Mesenchymal stem cell (in vitro differentiated cells and primary cell): ENCODE data around the gene TARP.

Experiments used
- DNase-seq: peaks from one replicate; pipeline ENCODE4 v3.0.0-alpha.2; 2013
- H2AFZ ChIP-seq: one replicate; pipeline ENCODE4 v1.6.1; 2013; ENCODE audit warnings: low read depth, mild to moderate bottlenecking, control low read depth, inconsistent platforms, low read length, moderate library complexity
- H2AK5ac ChIP-seq: 2 replicates; pipeline ENCODE4 v1.6.1; 2013; ENCODE audit warnings: low read length, moderate library complexity, mild to moderate bottlenecking, inconsistent platforms; ENCODE audit not compliant: severe bottlenecking
- H2BK120ac ChIP-seq: one replicate; pipeline ENCODE4 v1.6.1; 2013; ENCODE audit warnings: low read depth, mild to moderate bottlenecking, inconsistent platforms, low read length, moderate library complexity
- H2BK12ac ChIP-seq, 2 experiments: one replicate each; pipeline ENCODE4 v1.6.1; 2013; ENCODE audit warnings: inconsistent platforms in 2 of 2, low read length in 2 of 2, mild to moderate bottlenecking in 2 of 2, moderate library complexity in 2 of 2, control low read depth in 1 of 2
- H2BK15ac ChIP-seq: one replicate; pipeline ENCODE4 v1.6.1; 2013; ENCODE audit warnings: mild to moderate bottlenecking, low read depth, inconsistent platforms; ENCODE audit not compliant: poor library complexity, severe bottlenecking
- H2BK5ac ChIP-seq: 2 replicates; pipeline ENCODE4 v1.6.1; 2013; ENCODE audit warnings: low read depth, mild to moderate bottlenecking, low read length, control low read depth, inconsistent platforms; ENCODE audit not compliant: poor library complexity, severe bottlenecking
- H3K14ac ChIP-seq, 2 experiments: one replicate each; pipeline ENCODE4 v1.6.1; 2013; ENCODE audit warnings: inconsistent platforms in 2 of 2, low read length in 2 of 2, control low read depth in 1 of 2, mild to moderate bottlenecking in 1 of 2, moderate library complexity in 1 of 2
- H3K18ac ChIP-seq, 2 experiments: one replicate each; pipeline ENCODE4 v1.6.1; 2013; ENCODE audit warnings: inconsistent platforms in 2 of 2, low read length in 2 of 2, control low read depth in 1 of 2, low read depth in 1 of 2, mild to moderate bottlenecking in 1 of 2
- H3K23ac ChIP-seq, 2 experiments: one replicate each; pipeline ENCODE4 v1.6.1; 2013; ENCODE audit warnings: inconsistent platforms in 2 of 2, low read length in 2 of 2, mild to moderate bottlenecking in 2 of 2, moderate library complexity in 2 of 2, control low read depth in 1 of 2
- H3K27ac ChIP-seq: 2 replicates; pipeline ENCODE4 v1.5.1; 2013; ENCODE audit warnings: mild to moderate bottlenecking, moderate library complexity, low read length, control low read depth, inconsistent platforms; ENCODE audit not compliant: poor library complexity, severe bottlenecking
- H3K27me3 ChIP-seq, 2 experiments: 2 replicates each; pipeline versions ENCODE4 v1.6.1 to v1.7.0; 2013; ENCODE audit warnings: low read length in 2 of 2, mild to moderate bottlenecking in 2 of 2, moderate library complexity in 2 of 2, control low read depth in 1 of 2, inconsistent platforms in 1 of 2; ENCODE audit not compliant: control insufficient read depth in 1 of 2, insufficient read depth in 1 of 2
- H3K36me3 ChIP-seq, 2 experiments: 2 replicates each; pipeline versions ENCODE4 v1.6.1 to v1.7.0; 2013; ENCODE audit warnings: low read length in 2 of 2, control low read depth in 1 of 2, inconsistent platforms in 1 of 2, low read depth in 1 of 2, mild to moderate bottlenecking in 1 of 2; ENCODE audit not compliant: insufficient read depth in 2 of 2, control insufficient read depth in 1 of 2
- H3K4ac ChIP-seq, 2 experiments: one replicate each; pipeline ENCODE4 v1.6.1; 2013; ENCODE audit warnings: inconsistent platforms in 2 of 2, low read length in 2 of 2, mild to moderate bottlenecking in 2 of 2, moderate library complexity in 2 of 2, control low read depth in 1 of 2, low read depth in 1 of 2
- H3K4me1 ChIP-seq: 2 replicates; pipeline ENCODE4 v1.6.1; 2013; ENCODE audit warnings: low read depth, low read length, control low read depth; ENCODE audit not compliant: control insufficient read depth, insufficient read depth
- H3K4me2 ChIP-seq: 2 replicates; pipeline ENCODE4 v1.6.1; 2013; ENCODE audit warnings: low read length, mild to moderate bottlenecking, inconsistent platforms; ENCODE audit not compliant: poor library complexity, severe bottlenecking
- H3K4me3 ChIP-seq, 2 experiments: 2 replicates each; pipeline versions ENCODE4 v1.5.1 to v1.7.0; 2013; ENCODE audit warnings: low read length in 2 of 2, mild to moderate bottlenecking in 2 of 2, control low read depth in 1 of 2, low read depth in 1 of 2; ENCODE audit not compliant: insufficient read depth in 1 of 2
- H3K79me1 ChIP-seq: replicated peaks from 2 replicates; pipeline ENCODE4 v1.6.1; 2013; ENCODE audit warnings: mild to moderate bottlenecking, control low read depth, low read length, inconsistent platforms; ENCODE audit not compliant: poor library complexity, severe bottlenecking
- H3K9ac ChIP-seq: 2 replicates; pipeline ENCODE4 v1.7.0; 2013; ENCODE audit warnings: mild to moderate bottlenecking, low read length, moderate library complexity
- H3K9me3 ChIP-seq: 2 replicates; pipeline ENCODE4 v1.7.0; 2013; ENCODE audit warnings: mild to moderate bottlenecking, low read length; ENCODE audit not compliant: control insufficient read depth
- H4K8ac ChIP-seq: one replicate; pipeline ENCODE4 v1.6.1; 2013; ENCODE audit warnings: inconsistent platforms, mild to moderate bottlenecking, low read length, moderate library complexity
- H4K91ac ChIP-seq: one replicate; pipeline ENCODE4 v1.6.1; 2013; ENCODE audit warnings: mild to moderate bottlenecking, low read length, inconsistent platforms
- WGBS: methylation state at CpG from one replicate; pipeline ENCODE4 v1.1.7; 2013; ENCODE audit warnings: mixed read lengths; 5-methylcytosine and 5-hydroxymethylcytosine counted together

The TARP gene

GRCh38 chr7:38220452-38220851 lies 53.0 kb downstream of the TARP start:
- Histone ChIP-seq H3K36me3 (peaks cover 21 to 80% of the 10 kb centered on the region in 2 experiments), H3K4me3 (no peak overlapping the region), H2BK120ac (no peak overlapping the region), H2BK12ac (no peak overlapping the region), H3K27me3 (no peaks in the 10 kb centered on the region), H3K9ac (no peak overlapping the region), H3K27ac (no peak overlapping the region), H3K9me3 (no peaks in the 10 kb centered on the region), H4K91ac (no peak overlapping the region), H3K14ac (no peak overlapping the region), H3K79me1 (peaks cover 25% of the 10 kb centered on the region), H3K23ac (no peak overlapping the region), H2AK5ac (no peak overlapping the region), H3K4ac (no peak overlapping the region), H3K4me1 (peaks cover 3% of the 10 kb centered on the region), H2BK5ac (no peak overlapping the region), H2BK15ac (no peak overlapping the region), H3K4me2 (no peak overlapping the region), H2AFZ (no peak overlapping the region), H4K8ac (no peak overlapping the region), H3K18ac (no peak overlapping the region)
- DNase-seq: no peak
- WGBS: 100% methylated on average over 2 of the region's 3 CpGs

GRCh38 chr7:38217672-38218071 lies 55.8 kb downstream of the TARP start:
- no CpG with 5 or more reads among the region's 2 CpGs for WGBS
- H3K27me3 ChIP-seq: no peaks in the 10 kb centered on the region
- H4K8ac ChIP-seq: no peak overlapping the region
- no peak overlapping the region for H4K91ac ChIP-seq
- no peak for DNase-seq
- H3K4me3 ChIP-seq: no peak overlapping the region
- no peak overlapping the region for H3K23ac ChIP-seq
- H2BK12ac ChIP-seq: no peak overlapping the region
- no peaks in the 10 kb centered on the region for H3K9me3 ChIP-seq
- H2BK120ac ChIP-seq: no peak overlapping the region
- no peak overlapping the region for H3K14ac ChIP-seq
- H2BK5ac ChIP-seq: no peak overlapping the region
- H3K18ac ChIP-seq: no peak overlapping the region
- peaks cover 6% of the 10 kb centered on the region for H3K4me1 ChIP-seq
- no peak overlapping the region for H2AFZ ChIP-seq
- H2AK5ac ChIP-seq: no peak overlapping the region
- H2BK15ac ChIP-seq: no peak overlapping the region
- no peak overlapping the region for H3K4me2 ChIP-seq
- no peak overlapping the region for H3K4ac ChIP-seq
- no peak overlapping the region for H3K9ac ChIP-seq
- no peak overlapping the region for H3K27ac ChIP-seq
- H3K36me3 ChIP-seq: peaks cover 19 to 71% of the 10 kb centered on the region in 2 experiments
- peaks cover 17% of the 10 kb centered on the region for H3K79me1 ChIP-seq

- peak overlapping the region; percentile 51 for H3K9ac ChIP-seq
- H3K18ac ChIP-seq: no peak overlapping the region
- peak; percentile 89 for DNase-seq
- no peaks in the 10 kb centered on the region for H3K9me3 ChIP-seq
- no peak overlapping the region for H3K4ac ChIP-seq
- H2BK12ac ChIP-seq: no peak overlapping the region
- peak overlapping the region; percentile 85 for H2AK5ac ChIP-seq
- peaks cover 24% of the 10 kb centered on the region for H3K79me1 ChIP-seq
- no peak overlapping the region for H4K91ac ChIP-seq
- H3K14ac ChIP-seq: no peak overlapping the region
- H3K4me3 ChIP-seq: no peak overlapping the region
- no peaks in the 10 kb centered on the region for H3K27me3 ChIP-seq
- H3K36me3 ChIP-seq: peaks cover 16 to 65% of the 10 kb centered on the region in 2 experiments
- H2AFZ ChIP-seq: no peak overlapping the region
- H2BK5ac ChIP-seq: no peak overlapping the region
- H2BK15ac ChIP-seq: no peak overlapping the region
- H3K23ac ChIP-seq: no peak overlapping the region
- H3K4me1 ChIP-seq: peaks cover 8% of the 10 kb centered on the region
- H2BK120ac ChIP-seq: no peak overlapping the region
- 4% methylated on average over 5 of the region's 5 CpGs for WGBS
- no peak overlapping the region for H3K4me2 ChIP-seq
- H4K8ac ChIP-seq: no peak overlapping the region
- peak overlapping the region; percentile 94 for H3K27ac ChIP-seq
Observed at GRCh38 chr7:38215735-38216670, 57.4 kb downstream of the TARP start.

GRCh38 chr7:38215115-38215514 lies 58.3 kb downstream of the TARP start:
- Histone ChIP-seq H3K14ac (no peak overlapping the region), H3K27me3 (no peaks in the 10 kb centered on the region), H3K18ac (no peak overlapping the region), H3K4ac (no peak overlapping the region), H4K91ac (no peak overlapping the region), H3K36me3 (peaks cover 16 to 63% of the 10 kb centered on the region in 2 experiments), H2BK120ac (no peak overlapping the region), H2BK15ac (no peak overlapping the region), H3K9me3 (no peaks in the 10 kb centered on the region), H3K4me3 (no peak overlapping the region), H3K4me2 (peak overlapping the region; percentile 38), H3K9ac (peak overlapping the region; percentile 51), H3K4me1 (peaks cover 8% of the 10 kb centered on the region), H2BK12ac (no peak overlapping the region), H2AFZ (no peak overlapping the region), H3K27ac (peak overlapping the region; percentile 94), H2BK5ac (peak overlapping the region; percentile 76), H2AK5ac (peak overlapping the region; percentile 85), H3K79me1 (peaks cover 27% of the 10 kb centered on the region), H4K8ac (no peak overlapping the region), H3K23ac (no peak overlapping the region)
- no CpG with 5 or more reads among the region's 1 CpG for WGBS
- DNase-seq: no peak
